Measurements from ENCODE around the gene NT5E.

Gene NT5E

GRCh38 chr6:85443349-85444117 is 6.3 kb upstream of the NT5E start:
- no peaks in the 10 kb centered on the region for H3K36me3 Mint-ChIP-seq
- H3K27me3 Mint-ChIP-seq = peaks cover 19% of the 10 kb centered on the region
- H3K9me3 Mint-ChIP-seq = no peaks in the 10 kb centered on the region
- H3K27ac Mint-ChIP-seq = no peak overlapping the region
- H3K4me3 Mint-ChIP-seq = no peak overlapping the region
- peaks cover 9% of the 10 kb centered on the region for H3K4me1 Mint-ChIP-seq

GRCh38 chr6:85449388-85449817 is 480 bp upstream of the NT5E start:
- Mint-ChIP-seq H3K9me3 (no peaks in the 10 kb centered on the region), H3K4me1 (peaks cover 40% of the 10 kb centered on the region), H3K27ac (peak overlapping the region; percentile 78)

GRCh38 chr6:85451565-85452306 is 1.9 kb downstream of the NT5E start:
- H3K4me3 Mint-ChIP-seq = peak overlapping the region; percentile 89
- peaks cover 47% of the 10 kb centered on the region for H3K27me3 Mint-ChIP-seq
- peaks cover 46% of the 10 kb centered on the region for H3K4me1 Mint-ChIP-seq
- H3K9me3 Mint-ChIP-seq = no peaks in the 10 kb centered on the region
- no peak overlapping the region for H3K27ac Mint-ChIP-seq
- peaks cover 1% of the 10 kb centered on the region for H3K36me3 Mint-ChIP-seq

More at GRCh38 chr6:85449388-85449817, 480 bp upstream of the NT5E start:
- H3K4me3 Mint-ChIP-seq = peak overlapping the region; percentile 74
- peaks cover 1% of the 10 kb centered on the region for H3K36me3 Mint-ChIP-seq
- H3K27me3 Mint-ChIP-seq = peaks cover 40% of the 10 kb centered on the region

GRCh38 chr6:85452441-85452881 is 2.6 kb downstream of the NT5E start:
- Mint-ChIP-seq H3K4me3 (peak overlapping the region; percentile 89), H3K4me1 (peaks cover 48% of the 10 kb centered on the region)

GRCh38 chr6:85453052-85453451 is 3.2 kb downstream of the NT5E start:
- Mint-ChIP-seq H3K27me3 (peaks cover 40% of the 10 kb centered on the region), H3K36me3 (peaks cover 1% of the 10 kb centered on the region), H3K4me1 (peaks cover 44% of the 10 kb centered on the region), H3K27ac (no peak overlapping the region), H3K9me3 (no peaks in the 10 kb centered on the region), H3K4me3 (no peak overlapping the region)

More at GRCh38 chr6:85452441-85452881, 2.6 kb downstream of the NT5E start:
- no peak overlapping the region for H3K27ac Mint-ChIP-seq
- peaks cover 46% of the 10 kb centered on the region for H3K27me3 Mint-ChIP-seq
- H3K9me3 Mint-ChIP-seq = no peaks in the 10 kb centered on the region
- peaks cover 1% of the 10 kb centered on the region for H3K36me3 Mint-ChIP-seq

GRCh38 chr6:85453490-85453889 is 3.6 kb downstream of the NT5E start:
- Mint-ChIP-seq H3K36me3 (peaks cover 1% of the 10 kb centered on the region), H3K9me3 (no peaks in the 10 kb centered on the region), H3K27ac (no peak overlapping the region), H3K4me1 (peaks cover 41% of the 10 kb centered on the region), H3K4me3 (peak overlapping the region; percentile 0), H3K27me3 (peaks cover 38% of the 10 kb centered on the region)

- Mint-ChIP-seq H3K36me3 (peaks cover 1% of the 10 kb centered on the region), H3K4me3 (no peak overlapping the region), H3K4me1 (peaks cover 41% of the 10 kb centered on the region), H3K9me3 (no peaks in the 10 kb centered on the region), H3K27ac (no peak overlapping the region), H3K27me3 (peaks cover 27% of the 10 kb centered on the region)
These were observed 5.7 kb downstream of the NT5E start for GRCh38 chr6:85455471-85456026.

GRCh38 chr6:85456782-85457181 is 6.9 kb downstream of the NT5E start:
- no peak overlapping the region for H3K27ac Mint-ChIP-seq
- no peak overlapping the region for H3K4me3 Mint-ChIP-seq
- H3K27me3 Mint-ChIP-seq = peaks cover 18% of the 10 kb centered on the region
- H3K36me3 Mint-ChIP-seq = peaks cover 1% of the 10 kb centered on the region
- peaks cover 43% of the 10 kb centered on the region for H3K4me1 Mint-ChIP-seq
- H3K9me3 Mint-ChIP-seq = no peaks in the 10 kb centered on the region

- H3K36me3 Mint-ChIP-seq = no peaks in the 10 kb centered on the region
- H3K4me1 Mint-ChIP-seq = peaks cover 49% of the 10 kb centered on the region
- no peaks in the 10 kb centered on the region for H3K9me3 Mint-ChIP-seq
- peak overlapping the region; percentile 63 for H3K27ac Mint-ChIP-seq
- peaks cover 18% of the 10 kb centered on the region for H3K27me3 Mint-ChIP-seq
- no peak overlapping the region for H3K4me3 Mint-ChIP-seq
These were observed 8.3 kb downstream of the NT5E start for GRCh38 chr6:85458184-85458583.

GRCh38 chr6:85458782-85459181 is 8.9 kb downstream of the NT5E start:
- Mint-ChIP-seq H3K4me1 (peaks cover 53% of the 10 kb centered on the region), H3K36me3 (no peaks in the 10 kb centered on the region), H3K4me3 (no peak overlapping the region), H3K27ac (no peak overlapping the region), H3K27me3 (peaks cover 18% of the 10 kb centered on the region), H3K9me3 (no peaks in the 10 kb centered on the region)

- Mint-ChIP-seq H3K4me3 (no peak overlapping the region), H3K9me3 (no peaks in the 10 kb centered on the region), H3K27me3 (peaks cover 15% of the 10 kb centered on the region), H3K36me3 (no peaks in the 10 kb centered on the region), H3K4me1 (peaks cover 51% of the 10 kb centered on the region), H3K27ac (no peak overlapping the region)
These were observed 9.5 kb downstream of the NT5E start for GRCh38 chr6:85459224-85459901.

- Mint-ChIP-seq H3K27me3 (peaks cover 12% of the 10 kb centered on the region), H3K9me3 (no peaks in the 10 kb centered on the region), H3K4me1 (peaks cover 60% of the 10 kb centered on the region), H3K27ac (peak overlapping the region; percentile 19), H3K36me3 (no peaks in the 10 kb centered on the region), H3K4me3 (no peak overlapping the region)
These were observed 10.5 kb downstream of the NT5E start for GRCh38 chr6:85460154-85460920.

- peaks cover 64% of the 10 kb centered on the region for H3K4me1 Mint-ChIP-seq
- H3K4me3 Mint-ChIP-seq = no peak overlapping the region
- no peaks in the 10 kb centered on the region for H3K36me3 Mint-ChIP-seq
- no peaks in the 10 kb centered on the region for H3K9me3 Mint-ChIP-seq
- H3K27ac Mint-ChIP-seq = peak overlapping the region; percentile 19
- peaks cover 12% of the 10 kb centered on the region for H3K27me3 Mint-ChIP-seq
These were observed 11.3 kb downstream of the NT5E start for GRCh38 chr6:85460921-85461797.

- Mint-ChIP-seq H3K4me1 (peaks cover 59% of the 10 kb centered on the region), H3K27ac (peak overlapping the region; percentile 86), H3K27me3 (peaks cover 7% of the 10 kb centered on the region), H3K9me3 (no peaks in the 10 kb centered on the region), H3K36me3 (no peaks in the 10 kb centered on the region), H3K4me3 (no peak overlapping the region)
These were observed 11.9 kb downstream of the NT5E start for GRCh38 chr6:85461798-85462170.
